A172 (cell line): Measurements from ENCODE around the gene SLC6A16. TPM values are rescaled to one million over a fixed set of nuclear protein-coding genes. Genes with fewer than 3 reads are reported as not detected.
"Not testable (repeated sequence)": the region's sequence is repeated elsewhere in the genome, so short reads cannot be mapped to it uniquely, and the experiment has no call there.

Source experiments
- DNase-seq: peaks from one replicate; pipeline ENCODE4 v3.0.0-alpha.2; 2015; ENCODE audit warnings: low spot score
- total RNA-seq: library from RNA; depleted of rRNA; stranded (reverse); fragments of >200 nt; shearing (Covaris generic); gene quantifications from 2 replicates; pipeline ENCODE4 v1.2.3, GENCODE V29; 2014

The SLC6A16 gene
- total RNA-seq, 1 experiment from 2014 or later: not detected

- not testable (repeated sequence) for DNase-seq
Measured at GRCh38 chr19:49331187-49331586, 6.2 kb upstream of the SLC6A16 start.

- DNase-seq: no peak
Measured at GRCh38 chr19:49328741-49329140, 3.8 kb upstream of the SLC6A16 start.

- DNase-seq: no peak
Measured at GRCh38 chr19:49327878-49328544, 3.0 kb upstream of the SLC6A16 start.

GRCh38 chr19:49326165-49326704 lies 1.2 kb upstream of the SLC6A16 start:
- no peak for DNase-seq

- DNase-seq: not testable (repeated sequence)
Measured at GRCh38 chr19:49325756-49326155, 765 bp upstream of the SLC6A16 start.

- no peak for DNase-seq
Measured at GRCh38 chr19:49318296-49318695, 6.7 kb downstream of the SLC6A16 start.

GRCh38 chr19:49316284-49316683 lies 8.7 kb downstream of the SLC6A16 start:
- no peak for DNase-seq

GRCh38 chr19:49315111-49315510 lies 9.9 kb downstream of the SLC6A16 start:
- DNase-seq: no peak

GRCh38 chr19:49309087-49309486 lies 15.9 kb downstream of the SLC6A16 start:
- no peak for DNase-seq

GRCh38 chr19:49306734-49307133 lies 18.3 kb downstream of the SLC6A16 start:
- not testable (repeated sequence) for DNase-seq

- DNase-seq: no peak
Measured at GRCh38 chr19:49301866-49302252, 23.1 kb downstream of the SLC6A16 start.

GRCh38 chr19:49301165-49301865 lies 23.7 kb downstream of the SLC6A16 start:
- peak; percentile 44 for DNase-seq

GRCh38 chr19:49298653-49299052 lies 26.3 kb downstream of the SLC6A16 start:
- not testable (repeated sequence) for DNase-seq

- no peak for DNase-seq
Measured at GRCh38 chr19:49297403-49297802, 27.6 kb downstream of the SLC6A16 start.

GRCh38 chr19:49295208-49295880 lies 29.6 kb downstream of the SLC6A16 start:
- DNase-seq: no peak

GRCh38 chr19:49294401-49294800 lies 30.6 kb downstream of the SLC6A16 start:
- no peak for DNase-seq

GRCh38 chr19:49290517-49290916 lies 34.5 kb downstream of the SLC6A16 start:
- DNase-seq: no peak

- DNase-seq: not testable (repeated sequence)
Measured at GRCh38 chr19:49289286-49289685, 35.7 kb downstream of the SLC6A16 start.

- DNase-seq: not testable (repeated sequence)
Measured at GRCh38 chr19:49288205-49288604, 36.8 kb downstream of the SLC6A16 start.

- no peak for DNase-seq
Measured at GRCh38 chr19:49287141-49287770, 37.7 kb downstream of the SLC6A16 start.

GRCh38 chr19:49282184-49282583 lies 42.8 kb downstream of the SLC6A16 start:
- no peak for DNase-seq

GRCh38 chr19:49272204-49272603 lies 52.8 kb downstream of the SLC6A16 start:
- DNase-seq: peak; percentile 67
